Measurements from ENCODE around the gene IFT88. TPM values are rescaled to one million over a fixed set of nuclear protein-coding genes. Genes with fewer than 3 reads are reported as not detected.

Gene IFT88
- total and polyA plus RNA-seq, 4 donors = 7.1 to 18.7 (median 10.5) TPM

- 69% methylated on average over 4 of the region's 4 CpGs for WGBS
- DNase-seq (ENCODE audit: low spot score) = no peak
- Histone ChIP-seq H3K9ac (ENCODE audit: low read depth in 1 of 2, low read length in 2 of 2) (no peak overlapping the region), H3K4me1 (ENCODE audit: control insufficient read depth in 4 of 4, insufficient read depth in 4 of 4, low read length in 3 of 4) (no peaks in the 10 kb centered on the region), H3K27me3 (ENCODE audit: control insufficient read depth in 4 of 4, insufficient read depth in 4 of 4, low read length in 3 of 4) (peaks cover 0 to 4% (median 0%) of the 10 kb centered on the region in 4 donors), H3K4me3 (ENCODE audit: low read depth in 1 of 3, low read length in 3 of 3) (no peak overlapping the region), H3K9me3 (ENCODE audit: control insufficient read depth in 4 of 4, low read length in 3 of 4) (no peaks in the 10 kb centered on the region), H3K27ac (ENCODE audit: low read depth in 1 of 2, low read length in 2 of 2) (no peak overlapping the region), H3K36me3 (ENCODE audit: control insufficient read depth in 4 of 4, insufficient read depth in 3 of 4, low read depth in 1 of 4, low read length in 3 of 4) (peaks cover 0 to 3% (median 2%) of the 10 kb centered on the region in 4 donors)
- TF ChIP-seq ZBTB33 (IDR thresholded peaks at IDR 0.05) = no peak
Observed at GRCh38 chr13:20696073-20696472, 129.1 kb downstream of the IFT88 start.

- DNase-seq (ENCODE audit: low spot score) = no peak
- TF ChIP-seq ATF3 (IDR thresholded peaks at IDR 0.05) (no peak), ZBTB33 (IDR thresholded peaks at IDR 0.05) (no peak), NR2F2 (IDR thresholded peaks at IDR 0.05) (no peak), SP1 (IDR thresholded peaks at IDR 0.05) (no peak), HNF4A (conservative IDR thresholded peaks at IDR 0.05) (no peak), JUND (IDR thresholded peaks at IDR 0.05) (no peak), MAX (IDR thresholded peaks at IDR 0.05) (no peak), FOXA2 (IDR thresholded peaks at IDR 0.05) (no peak), YY1 (IDR thresholded peaks at IDR 0.05) (no peak), REST (IDR thresholded peaks at IDR 0.05) (no peak), TAF1 (conservative IDR thresholded peaks at IDR 0.05) (no peak), GABPA (IDR thresholded peaks at IDR 0.05 in 1 of 2, conservative IDR thresholded peaks at IDR 0.05 in 1 of 2) (no peak), EGR1 (IDR thresholded peaks at IDR 0.05; ENCODE audit: low read depth in 2 of 2) (no peak), RXRA (IDR thresholded peaks at IDR 0.05) (no peak), HNF4G (IDR thresholded peaks at IDR 0.05) (no peak), RAD21 (IDR thresholded peaks at IDR 0.05) (no peak), CTCF (IDR thresholded peaks at IDR 0.05; ENCODE audit: low read depth, low read length, missing input control) (no peak), FOXA1 (IDR thresholded peaks at IDR 0.05) (no peak)
- Histone ChIP-seq H3K27ac (ENCODE audit: low read depth in 1 of 2, low read length in 2 of 2) (no peak overlapping the region), H3K27me3 (ENCODE audit: control insufficient read depth in 4 of 4, insufficient read depth in 4 of 4, low read length in 3 of 4) (peaks cover 0 to 10% (median 0%) of the 10 kb centered on the region in 4 donors), H3K4me1 (ENCODE audit: control insufficient read depth in 4 of 4, insufficient read depth in 4 of 4, low read length in 3 of 4) (peaks cover 4 to 13% (median 9%) of the 10 kb centered on the region in 4 donors), H3K9ac (ENCODE audit: low read depth in 1 of 2, low read length in 2 of 2) (no peak overlapping the region), H3K9me3 (ENCODE audit: control insufficient read depth in 4 of 4, low read length in 3 of 4) (no peaks in the 10 kb centered on the region), H3K36me3 (ENCODE audit: control insufficient read depth in 4 of 4, insufficient read depth in 3 of 4, low read depth in 1 of 4, low read length in 3 of 4) (no peaks in the 10 kb centered on the region), H3K4me3 (ENCODE audit: low read depth in 1 of 3, low read length in 3 of 3) (no peak overlapping the region)
- 92% methylated on average over 9 of the region's 9 CpGs for WGBS
Observed at GRCh38 chr13:20699715-20700114, 132.8 kb downstream of the IFT88 start.

All from liver (tissue), 9 donors.